ENCODE results near the gene IFNA1.

DNA sequence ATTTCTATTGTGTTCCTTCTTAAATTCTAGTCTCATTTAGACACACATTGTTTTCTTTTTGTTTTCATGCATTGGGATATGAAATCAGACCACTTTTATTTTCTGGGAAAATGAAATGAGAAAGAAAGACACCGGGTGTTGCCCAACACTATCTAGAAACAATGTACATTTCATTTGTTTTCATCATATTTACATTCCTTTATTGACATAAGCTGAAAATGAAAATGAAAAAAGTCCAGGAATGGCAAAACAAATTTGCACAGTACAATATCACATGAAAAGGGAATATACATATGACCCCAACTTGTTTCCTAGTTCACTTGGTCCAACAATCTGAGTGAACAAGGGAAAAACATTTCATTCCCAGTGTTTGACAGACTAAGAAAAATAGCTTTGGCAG lies 21.1 kb downstream of the IFNA1 start:
- TF ChIP-seq POLR2AphosphoS5 (IDR thresholded peaks at IDR 0.05), result no peak
- TF ChIP-seq, protein P1, sequence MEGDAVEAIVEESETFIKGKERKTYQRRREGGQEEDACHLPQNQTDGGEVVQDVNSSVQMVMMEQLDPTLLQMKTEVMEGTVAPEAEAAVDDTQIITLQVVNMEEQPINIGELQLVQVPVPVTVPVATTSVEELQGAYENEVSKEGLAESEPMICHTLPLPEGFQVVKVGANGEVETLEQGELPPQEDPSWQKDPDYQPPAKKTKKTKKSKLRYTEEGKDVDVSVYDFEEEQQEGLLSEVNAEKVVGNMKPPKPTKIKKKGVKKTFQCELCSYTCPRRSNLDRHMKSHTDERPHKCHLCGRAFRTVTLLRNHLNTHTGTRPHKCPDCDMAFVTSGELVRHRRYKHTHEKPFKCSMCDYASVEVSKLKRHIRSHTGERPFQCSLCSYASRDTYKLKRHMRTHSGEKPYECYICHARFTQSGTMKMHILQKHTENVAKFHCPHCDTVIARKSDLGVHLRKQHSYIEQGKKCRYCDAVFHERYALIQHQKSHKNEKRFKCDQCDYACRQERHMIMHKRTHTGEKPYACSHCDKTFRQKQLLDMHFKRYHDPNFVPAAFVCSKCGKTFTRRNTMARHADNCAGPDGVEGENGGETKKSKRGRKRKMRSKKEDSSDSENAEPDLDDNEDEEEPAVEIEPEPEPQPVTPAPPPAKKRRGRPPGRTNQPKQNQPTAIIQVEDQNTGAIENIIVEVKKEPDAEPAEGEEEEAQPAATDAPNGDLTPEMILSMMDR (IDR thresholded peaks at IDR 0.05; ENCODE audit: poor library complexity, severe bottlenecking), result no peak
- TF ChIP-seq RAD21 (conservative IDR thresholded peaks at IDR 0.05), result no peak
- no peak for TF ChIP-seq EP300 (conservative IDR thresholded peaks at IDR 0.05; ENCODE audit: poor library complexity, severe bottlenecking)

Data from neural cell (in vitro differentiated cells).